GM19099 (cell line): ENCODE results near the gene STK32B.

ENCODE experiments used
- POLR2A ChIP-seq: IDR thresholded peaks from 3 replicates; pipeline ENCODE4 v1.6.1; 2011; ENCODE audit warnings: low read depth; ENCODE audit not compliant: insufficient read length; ENCODE audit errors: extremely low read depth

Gene STK32B

GRCh38 chr4:5218376-5219069 is 167.2 kb downstream of the STK32B start:
- TF ChIP-seq POLR2A: no peak

- no peak for TF ChIP-seq POLR2A
Measured at GRCh38 chr4:5220028-5220427, 168.7 kb downstream of the STK32B start.

GRCh38 chr4:5222047-5222446 is 170.8 kb downstream of the STK32B start:
- no peak for TF ChIP-seq POLR2A

GRCh38 chr4:5222951-5223350 is 171.7 kb downstream of the STK32B start:
- no peak for TF ChIP-seq POLR2A

GRCh38 chr4:5224340-5224739 is 173.1 kb downstream of the STK32B start:
- no peak for TF ChIP-seq POLR2A

- no peak for TF ChIP-seq POLR2A
Measured at GRCh38 chr4:5232549-5232948, 181.3 kb downstream of the STK32B start.

- no peak for TF ChIP-seq POLR2A
Measured at GRCh38 chr4:5237086-5237660, 185.9 kb downstream of the STK32B start.

- TF ChIP-seq POLR2A: no peak
Measured at GRCh38 chr4:5238173-5238572, 186.9 kb downstream of the STK32B start.

GRCh38 chr4:5247735-5248134 is 196.5 kb downstream of the STK32B start:
- no peak for TF ChIP-seq POLR2A

GRCh38 chr4:5249727-5250126 is 198.4 kb downstream of the STK32B start:
- TF ChIP-seq POLR2A: no peak

GRCh38 chr4:5256421-5256820 is 205.1 kb downstream of the STK32B start:
- TF ChIP-seq POLR2A: no peak

GRCh38 chr4:5257086-5257485 is 205.8 kb downstream of the STK32B start:
- no peak for TF ChIP-seq POLR2A

GRCh38 chr4:5259471-5259870 is 208.2 kb downstream of the STK32B start:
- no peak for TF ChIP-seq POLR2A

GRCh38 chr4:5260121-5260520 is 208.8 kb downstream of the STK32B start:
- TF ChIP-seq POLR2A: no peak

- no peak for TF ChIP-seq POLR2A
Measured at GRCh38 chr4:5261866-5262265, 210.6 kb downstream of the STK32B start.

GRCh38 chr4:5266991-5267390 is 215.7 kb downstream of the STK32B start:
- TF ChIP-seq POLR2A: no peak

- no peak for TF ChIP-seq POLR2A
Measured at GRCh38 chr4:5267408-5267807, 216.1 kb downstream of the STK32B start.

GRCh38 chr4:5276475-5277075 is 225.3 kb downstream of the STK32B start:
- no peak for TF ChIP-seq POLR2A
